ENCODE data around the gene UBE3B. TPM values are rescaled to one million over a fixed set of nuclear protein-coding genes. Genes with fewer than 3 reads are reported as not detected.

UBE3B gene
- total RNA-seq, 1 experiment from 2014 or later: 38.6 TPM

- Mint-ChIP-seq H3K4me1 (ENCODE audit: insufficient read depth, unreplicated experiment) (no peaks in the 10 kb centered on the region), H3K27ac (ENCODE audit: low read depth, unreplicated experiment) (no peak overlapping the region), H3K27me3 (ENCODE audit: insufficient read depth, unreplicated experiment) (no peaks in the 10 kb centered on the region), H3K36me3 (ENCODE audit: insufficient read depth, unreplicated experiment) (peaks cover 6% of the 10 kb centered on the region), H3K4me3 (ENCODE audit: unreplicated experiment) (no peak overlapping the region), H3K9me3 (ENCODE audit: unreplicated experiment) (no peaks in the 10 kb centered on the region)
- intact Hi-C loops (cut with micrococcal nuclease): no loop called here
- TF ChIP-seq CTCF (IDR thresholded peaks at IDR 0.05; ENCODE audit: unreplicated experiment): no peak
- CTCF ChIA-PET: interaction anchor here (0.5 to 1.4 kb wide), 3 partner anchors 39 to 130 kb away, joined by 3 to 4 read pairs (median 3); no protein-coding TSS in a partner anchor
- DNase-seq (ENCODE audit: unreplicated experiment): no peak
- POLR2A ChIA-PET: interaction anchor here (0.6 to 0.7 kb wide), 2 partner anchors 19 to 98 kb away, joined by 3 to 4 read pairs; no protein-coding TSS in a partner anchor
- BruUV-seq (replicated peaks): no TSS peak
Measured at GRCh38 chr12:109558374-109559199, 81.2 kb downstream of the UBE3B start.

- Mint-ChIP-seq H3K27ac (ENCODE audit: low read depth, unreplicated experiment) (no peak overlapping the region), H3K9me3 (ENCODE audit: unreplicated experiment) (no peaks in the 10 kb centered on the region), H3K27me3 (ENCODE audit: insufficient read depth, unreplicated experiment) (no peaks in the 10 kb centered on the region), H3K4me3 (ENCODE audit: unreplicated experiment) (no peak overlapping the region), H3K36me3 (ENCODE audit: insufficient read depth, unreplicated experiment) (peaks cover 6% of the 10 kb centered on the region), H3K4me1 (ENCODE audit: insufficient read depth, unreplicated experiment) (no peaks in the 10 kb centered on the region)
- BruUV-seq (replicated peaks): no TSS peak
- intact Hi-C loops (cut with micrococcal nuclease): no loop called here
- TF ChIP-seq CTCF (IDR thresholded peaks at IDR 0.05; ENCODE audit: unreplicated experiment): no peak
- POLR2A ChIA-PET: interaction anchor here (0.6 to 1.9 kb wide), 4 partner anchors 14 to 98 kb away, joined by 3 to 5 read pairs (median 4); partner anchors contain the start of gene MMAB
- DNase-seq (ENCODE audit: unreplicated experiment): no peak
- CTCF ChIA-PET: interaction anchor here (0.9 to 1.4 kb wide), 2 partner anchors 38 to 126 kb away, joined by 3 to 4 read pairs; no protein-coding TSS in a partner anchor
Measured at GRCh38 chr12:109559200-109559505, 81.7 kb downstream of the UBE3B start.

GRCh38 chr12:109559601-109560000, 82.2 kb downstream of the UBE3B start:
- intact Hi-C loops (cut with micrococcal nuclease): no loop called here
- POLR2A ChIA-PET: interaction anchor here (0.6 to 1.9 kb wide), 4 partner anchors 13 to 97 kb away, joined by 3 to 5 read pairs (median 4); partner anchors contain the start of gene MMAB
- Mint-ChIP-seq H3K9me3 (ENCODE audit: unreplicated experiment) (no peaks in the 10 kb centered on the region), H3K4me3 (ENCODE audit: unreplicated experiment) (no peak overlapping the region), H3K27me3 (ENCODE audit: insufficient read depth, unreplicated experiment) (no peaks in the 10 kb centered on the region), H3K27ac (ENCODE audit: low read depth, unreplicated experiment) (no peak overlapping the region), H3K4me1 (ENCODE audit: insufficient read depth, unreplicated experiment) (no peaks in the 10 kb centered on the region), H3K36me3 (ENCODE audit: insufficient read depth, unreplicated experiment) (peaks cover 6% of the 10 kb centered on the region)
- no peak for TF ChIP-seq CTCF (IDR thresholded peaks at IDR 0.05; ENCODE audit: unreplicated experiment)
- CTCF ChIA-PET: interaction anchor here (0.9 to 1.4 kb wide), 2 partner anchors 38 to 127 kb away, joined by 3 to 4 read pairs; no protein-coding TSS in a partner anchor
- DNase-seq (ENCODE audit: unreplicated experiment): no peak
- no TSS peak for BruUV-seq (replicated peaks)

- ChIA-PET POLR2A (interaction anchor here (1.6 to 1.9 kb wide), 2 partner anchors 12 to 21 kb away, joined by 4 to 5 read pairs; partner anchors contain the start of gene MMAB), CTCF (no interaction called here)
- DNase-seq (ENCODE audit: unreplicated experiment): no peak
- Mint-ChIP-seq H3K36me3 (ENCODE audit: insufficient read depth, unreplicated experiment) (peaks cover 15% of the 10 kb centered on the region), H3K27ac (ENCODE audit: low read depth, unreplicated experiment) (no peak overlapping the region), H3K27me3 (ENCODE audit: insufficient read depth, unreplicated experiment) (no peaks in the 10 kb centered on the region), H3K4me1 (ENCODE audit: insufficient read depth, unreplicated experiment) (no peaks in the 10 kb centered on the region), H3K4me3 (ENCODE audit: unreplicated experiment) (no peak overlapping the region), H3K9me3 (ENCODE audit: unreplicated experiment) (no peaks in the 10 kb centered on the region)
- BruUV-seq (replicated peaks): no TSS peak
- intact Hi-C loops (cut with micrococcal nuclease): no loop called here
- TF ChIP-seq CTCF (IDR thresholded peaks at IDR 0.05; ENCODE audit: unreplicated experiment): no peak
Measured at GRCh38 chr12:109560867-109561710, 83.7 kb downstream of the UBE3B start.

Measured in MCF 10A (cell line).